ENCODE results near the gene GPR171.

GPR171 gene

GRCh38 chr3:151196434-151196833, 6.6 kb downstream of the GPR171 start:
- H3K27ac ChIP-seq: no peak overlapping the region
- TF ChIP-seq ZFX (IDR thresholded peaks at IDR 0.05) (no peak), CTCF (conservative IDR thresholded peaks at IDR 0.05) (no peak)

- H3K27ac ChIP-seq: no peak overlapping the region
- no peak for TF ChIP-seq CTCF (conservative IDR thresholded peaks at IDR 0.05)
- no peak for TF ChIP-seq ZFX (IDR thresholded peaks at IDR 0.05)
Measured at GRCh38 chr3:151195826-151196225, 7.2 kb downstream of the GPR171 start.

- TF ChIP-seq ZFX (IDR thresholded peaks at IDR 0.05): no peak
- TF ChIP-seq CTCF (conservative IDR thresholded peaks at IDR 0.05): no peak
- no peak overlapping the region for H3K27ac ChIP-seq
Measured at GRCh38 chr3:151192545-151192944, 10.5 kb downstream of the GPR171 start.

- TF ChIP-seq CTCF (conservative IDR thresholded peaks at IDR 0.05): no peak
- TF ChIP-seq ZFX (IDR thresholded peaks at IDR 0.05): no peak
- no peak overlapping the region for H3K27ac ChIP-seq
Measured at GRCh38 chr3:151191095-151191494, 11.9 kb downstream of the GPR171 start.

GRCh38 chr3:151183265-151183671, 19.7 kb downstream of the GPR171 start:
- TF ChIP-seq CTCF (conservative IDR thresholded peaks at IDR 0.05) (no peak), ZFX (IDR thresholded peaks at IDR 0.05) (no peak)

GRCh38 chr3:151182349-151183079, 20.5 kb downstream of the GPR171 start:
- no peak overlapping the region for H3K27ac ChIP-seq
- TF ChIP-seq CTCF (conservative IDR thresholded peaks at IDR 0.05): no peak

More at GRCh38 chr3:151183265-151183671, 19.7 kb downstream of the GPR171 start:
- H3K27ac ChIP-seq: no peak overlapping the region

GRCh38 chr3:151178208-151178845, 24.7 kb downstream of the GPR171 start:
- no peak overlapping the region for H3K27ac ChIP-seq
- TF ChIP-seq CTCF (conservative IDR thresholded peaks at IDR 0.05) (no peak), ZFX (IDR thresholded peaks at IDR 0.05) (no peak)
